Measurements from ENCODE around the gene S100A3.

S100A3 gene

GRCh38 chr1:153578936-153579335, 29.9 kb upstream of the S100A3 start:
- Histone ChIP-seq H3K4me3 (ENCODE audit: insufficient read depth, low read length, poor library complexity, severe bottlenecking) (no peak overlapping the region), H3F3A (ENCODE audit: insufficient read depth) (no peaks in the 10 kb centered on the region), H3K79me2 (ENCODE audit: insufficient read depth, low read length) (no peaks in the 10 kb centered on the region), H3K9me2 (replicated peaks; ENCODE audit: insufficient read depth, low read length) (no peaks in the 10 kb centered on the region), H3K27me3 (ENCODE audit: low read length) (no peaks in the 10 kb centered on the region), H3K9ac (ENCODE audit: low read length) (no peak overlapping the region), H2AFZ (ENCODE audit: low read depth, low read length, severe bottlenecking) (no peak overlapping the region), H3K9me3 (ENCODE audit: insufficient read depth, low read length) (no peaks in the 10 kb centered on the region), H4K20me1 (ENCODE audit: low read depth, low read length) (no peaks in the 10 kb centered on the region), H3K36me3 (ENCODE audit: low read length) (no peaks in the 10 kb centered on the region), H3K27ac (ENCODE audit: low read depth, low read length) (no peak overlapping the region), H3K4me2 (ENCODE audit: low read depth, low read length, poor library complexity, severe bottlenecking) (no peak overlapping the region)
- TF ChIP-seq EZH2phosphoT487 (conservative IDR thresholded peaks at IDR 0.05; ENCODE audit: low read length) (no peak), CTCF (IDR thresholded peaks at IDR 0.05; ENCODE audit: insufficient read depth, low read length, poor library complexity, severe bottlenecking) (no peak)

- Histone ChIP-seq H2AFZ (ENCODE audit: low read depth, low read length, severe bottlenecking) (no peak overlapping the region), H3K27me3 (ENCODE audit: low read length) (no peaks in the 10 kb centered on the region), H3K4me3 (ENCODE audit: insufficient read depth, low read length, poor library complexity, severe bottlenecking) (no peak overlapping the region), H3K9ac (ENCODE audit: low read length) (no peak overlapping the region), H3K9me3 (ENCODE audit: insufficient read depth, low read length) (no peaks in the 10 kb centered on the region), H3K9me2 (replicated peaks; ENCODE audit: insufficient read depth, low read length) (no peaks in the 10 kb centered on the region), H3K27ac (ENCODE audit: low read depth, low read length) (no peak overlapping the region), H3K79me2 (ENCODE audit: insufficient read depth, low read length) (no peaks in the 10 kb centered on the region), H3K36me3 (ENCODE audit: low read length) (no peaks in the 10 kb centered on the region), H3K4me2 (ENCODE audit: low read depth, low read length, poor library complexity, severe bottlenecking) (no peak overlapping the region), H3F3A (ENCODE audit: insufficient read depth) (no peaks in the 10 kb centered on the region), H4K20me1 (ENCODE audit: low read depth, low read length) (no peaks in the 10 kb centered on the region)
- no peak for TF ChIP-seq EZH2phosphoT487 (conservative IDR thresholded peaks at IDR 0.05; ENCODE audit: low read length)
- TF ChIP-seq CTCF (IDR thresholded peaks at IDR 0.05; ENCODE audit: insufficient read depth, low read length, poor library complexity, severe bottlenecking), result no peak
These were observed 29.4 kb upstream of the S100A3 start for GRCh38 chr1:153578490-153578889.

GRCh38 chr1:153577624-153578051, 28.6 kb upstream of the S100A3 start:
- Histone ChIP-seq H3K36me3 (ENCODE audit: low read length) (no peaks in the 10 kb centered on the region), H3K27me3 (ENCODE audit: low read length) (no peaks in the 10 kb centered on the region), H4K20me1 (ENCODE audit: low read depth, low read length) (no peaks in the 10 kb centered on the region), H3K9me2 (replicated peaks; ENCODE audit: insufficient read depth, low read length) (no peaks in the 10 kb centered on the region), H3K9me3 (ENCODE audit: insufficient read depth, low read length) (no peaks in the 10 kb centered on the region), H3K4me3 (ENCODE audit: insufficient read depth, low read length, poor library complexity, severe bottlenecking) (no peak overlapping the region), H3K4me2 (ENCODE audit: low read depth, low read length, poor library complexity, severe bottlenecking) (no peak overlapping the region), H3K27ac (ENCODE audit: low read depth, low read length) (no peak overlapping the region), H2AFZ (ENCODE audit: low read depth, low read length, severe bottlenecking) (no peak overlapping the region), H3K79me2 (ENCODE audit: insufficient read depth, low read length) (no peaks in the 10 kb centered on the region), H3K9ac (ENCODE audit: low read length) (no peak overlapping the region), H3F3A (ENCODE audit: insufficient read depth) (no peaks in the 10 kb centered on the region)
- TF ChIP-seq EZH2phosphoT487 (conservative IDR thresholded peaks at IDR 0.05; ENCODE audit: low read length) (no peak), CTCF (IDR thresholded peaks at IDR 0.05; ENCODE audit: insufficient read depth, low read length, poor library complexity, severe bottlenecking) (no peak)

All from SU-DHL-6 (cell line).